Measurements from ENCODE around the gene SERPINC1.
A peak's percentile ranks its signal among the peaks of the same experiment; 100 is the strongest.
"Not testable (repeated sequence)": the region's sequence is repeated elsewhere in the genome, so short reads cannot be mapped to it uniquely, and the experiment has no call there.

The SERPINC1 gene

DNA sequence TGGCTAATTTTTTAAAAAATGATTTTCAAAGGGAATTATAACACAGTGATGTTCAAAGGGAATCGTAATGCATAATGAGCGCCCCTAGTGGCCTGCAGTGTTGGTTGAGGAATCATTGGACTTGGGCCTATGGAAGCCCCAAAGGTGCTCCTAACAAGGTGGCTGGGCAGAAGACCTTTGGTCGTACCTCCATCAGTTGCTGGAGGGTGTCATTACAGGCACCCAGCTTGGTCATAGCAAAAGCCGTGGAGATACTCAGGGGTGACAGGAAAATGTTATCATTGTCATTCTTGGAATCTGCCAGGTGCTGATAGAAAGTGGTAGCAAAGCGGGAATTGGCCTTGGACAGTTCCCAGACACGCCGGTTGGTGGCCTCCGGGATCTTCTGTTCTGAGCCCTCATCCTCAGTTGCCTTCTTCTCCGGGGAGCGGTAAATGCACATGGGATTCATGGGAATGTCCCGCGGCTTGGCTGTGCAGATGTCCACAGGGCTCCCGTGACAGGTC, 2.7 kb downstream of the SERPINC1 start:
- ATAC-seq (no peak), DNase-seq (no peak)
- H3K4me1 Mint-ChIP-seq = no peaks in the 10 kb centered on the region
- peaks cover 5% of the 10 kb centered on the region for H3K27me3 Mint-ChIP-seq
- no peak overlapping the region for H3K4me3 Mint-ChIP-seq
- no peaks in the 10 kb centered on the region for H3K9me3 Mint-ChIP-seq
- no peak overlapping the region for H3K27ac Mint-ChIP-seq

GRCh38 chr1:173913111-173913510, 4.0 kb downstream of the SERPINC1 start:
- no peaks in the 10 kb centered on the region for H3K4me1 Mint-ChIP-seq
- H3K9me3 Mint-ChIP-seq = no peaks in the 10 kb centered on the region
- no peak overlapping the region for H3K4me3 Mint-ChIP-seq
- peaks cover 5% of the 10 kb centered on the region for H3K27me3 Mint-ChIP-seq
- no peak for ATAC-seq
- no peak for DNase-seq
- no peak overlapping the region for H3K27ac Mint-ChIP-seq

- Mint-ChIP-seq H3K9me3 (peaks cover 0 to 7% of the 10 kb centered on the region in 2 donors), H3K4me3 (no peak overlapping the region), H3K27ac (no peak overlapping the region), H3K27me3 (no peaks in the 10 kb centered on the region), H3K4me1 (peaks cover 9% of the 10 kb centered on the region)
- DNase-seq (no peak), ATAC-seq (no peak)
Observed at GRCh38 chr1:173903827-173904531, 13.1 kb downstream of the SERPINC1 start.

DNA sequence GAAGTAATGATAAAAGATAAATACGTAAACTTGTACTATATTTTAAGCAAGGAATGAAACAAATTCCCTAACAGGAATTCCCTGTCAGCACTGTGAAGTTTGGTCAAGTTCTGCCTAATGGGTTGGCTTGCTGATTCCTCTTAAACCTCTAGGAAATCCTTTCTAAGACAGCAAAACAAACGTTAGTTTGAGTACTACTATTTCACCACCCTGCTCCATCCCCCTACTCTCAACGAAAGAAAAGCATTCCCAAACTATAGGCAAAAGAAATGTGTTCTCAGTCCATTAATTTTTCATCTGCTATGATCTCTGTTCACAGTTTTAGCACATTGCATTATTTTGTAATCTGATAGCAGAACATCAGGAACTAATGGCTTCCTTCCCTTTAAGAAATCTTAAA, 16.1 kb downstream of the SERPINC1 start:
- no peak for DNase-seq
- Mint-ChIP-seq H3K27ac (no peak overlapping the region), H3K4me3 (no peak overlapping the region), H3K9me3 (peaks cover 0 to 5% of the 10 kb centered on the region in 2 donors), H3K4me1 (peaks cover 9% of the 10 kb centered on the region), H3K27me3 (no peaks in the 10 kb centered on the region)
- ATAC-seq = no peak

DNA sequence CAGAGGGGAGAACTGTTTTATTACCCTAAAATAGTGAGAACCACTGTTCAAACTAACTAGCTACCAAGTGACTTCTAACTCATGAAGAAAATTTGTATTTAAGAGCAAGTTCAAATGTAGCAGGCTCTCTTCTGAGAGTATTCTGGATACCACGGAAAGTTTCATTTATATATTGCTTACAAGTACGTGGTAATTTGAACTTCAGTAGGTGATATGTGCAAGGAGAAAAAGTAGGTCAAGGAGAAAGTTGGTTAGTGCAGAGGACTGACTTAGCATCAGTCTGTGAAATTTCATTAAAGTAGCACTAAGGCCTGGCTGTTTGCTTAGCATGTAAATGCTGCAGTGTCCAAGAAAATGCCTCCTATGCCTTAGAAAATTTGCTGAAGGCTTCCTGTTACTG, 16.7 kb downstream of the SERPINC1 start:
- no peak overlapping the region for H3K27ac Mint-ChIP-seq
- no peaks in the 10 kb centered on the region for H3K9me3 Mint-ChIP-seq
- DNase-seq = no peak
- H3K4me3 Mint-ChIP-seq = no peak overlapping the region
- no peaks in the 10 kb centered on the region for H3K27me3 Mint-ChIP-seq
- H3K4me1 Mint-ChIP-seq = peaks cover 9% of the 10 kb centered on the region
- ATAC-seq = peak; percentile 39

DNA sequence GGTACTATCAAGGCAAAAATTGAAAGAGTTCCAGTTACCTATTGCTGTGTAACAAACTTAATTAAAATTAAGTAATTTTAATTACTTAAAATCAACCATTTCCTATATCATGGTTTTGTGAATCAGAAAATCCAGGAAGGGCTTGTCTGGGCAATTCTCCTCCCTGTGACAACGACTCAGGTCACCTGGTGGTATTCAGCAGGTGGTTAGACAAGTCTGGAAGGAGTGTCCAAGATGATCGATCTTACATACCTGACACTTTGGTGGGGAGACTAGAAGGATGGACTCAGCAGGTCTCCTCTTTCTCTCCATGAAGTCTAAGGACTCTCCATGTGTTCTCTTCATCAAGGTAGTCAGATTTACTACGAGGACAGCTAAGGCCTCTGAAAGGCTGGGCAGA, 22.9 kb downstream of the SERPINC1 start:
- Mint-ChIP-seq H3K27ac (no peak overlapping the region), H3K4me3 (no peak overlapping the region), H3K27me3 (no peaks in the 10 kb centered on the region), H3K9me3 (no peaks in the 10 kb centered on the region), H3K4me1 (no peaks in the 10 kb centered on the region)
- ATAC-seq = no peak
- DNase-seq = no peak

DNA sequence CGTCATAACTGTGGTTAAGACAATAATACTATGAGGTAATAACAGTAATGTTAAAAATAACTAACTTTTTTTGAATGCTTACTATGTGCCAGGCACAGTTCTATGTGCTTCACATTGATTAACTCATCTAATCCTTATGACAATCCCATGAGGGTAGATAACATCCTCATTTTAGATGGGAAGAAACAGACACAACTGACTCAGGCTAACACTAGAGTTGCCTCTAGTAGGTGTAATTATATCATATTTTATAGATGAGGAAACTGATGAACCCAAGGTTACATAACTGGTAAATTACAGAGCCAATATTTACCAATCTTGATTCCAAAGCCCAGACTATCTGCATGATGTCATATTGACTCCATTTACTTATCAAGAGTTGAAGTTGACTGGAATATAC, 23.5 kb downstream of the SERPINC1 start:
- ATAC-seq = no peak
- Mint-ChIP-seq H3K27ac (no peak overlapping the region), H3K4me3 (no peak overlapping the region)

DNA sequence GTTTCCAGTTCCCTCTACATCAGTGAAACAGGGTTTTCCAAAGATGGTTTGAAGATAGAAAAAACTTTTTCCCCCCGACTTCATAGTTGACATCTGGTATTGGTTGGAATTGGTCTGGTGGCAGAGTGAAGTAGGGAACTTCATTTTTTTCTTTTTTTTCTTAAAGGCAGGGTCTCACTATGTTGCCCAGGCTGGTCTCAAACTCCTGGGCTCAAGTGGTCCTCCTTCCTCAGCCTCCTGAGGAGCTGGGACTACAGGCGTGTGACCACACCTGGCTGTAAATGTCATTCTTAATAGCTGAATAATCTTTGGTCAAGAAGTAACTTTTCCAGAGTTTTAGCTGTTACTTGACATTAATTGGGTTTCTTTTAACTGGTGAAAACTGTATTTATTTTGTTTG, 27.2 kb downstream of the SERPINC1 start:
- H3K9me3 Mint-ChIP-seq = no peaks in the 10 kb centered on the region
- H3K27me3 Mint-ChIP-seq = no peaks in the 10 kb centered on the region
- H3K27ac Mint-ChIP-seq = no peak overlapping the region
- no peak overlapping the region for H3K4me3 Mint-ChIP-seq
- H3K4me1 Mint-ChIP-seq = peaks cover 23% of the 10 kb centered on the region
- DNase-seq = no peak
- ATAC-seq = no peak

More for the DNA sequence above, 23.5 kb downstream of the SERPINC1 start:
- Mint-ChIP-seq H3K9me3 (no peaks in the 10 kb centered on the region), H3K4me1 (no peaks in the 10 kb centered on the region), H3K27me3 (no peaks in the 10 kb centered on the region)
- no peak for DNase-seq

DNA sequence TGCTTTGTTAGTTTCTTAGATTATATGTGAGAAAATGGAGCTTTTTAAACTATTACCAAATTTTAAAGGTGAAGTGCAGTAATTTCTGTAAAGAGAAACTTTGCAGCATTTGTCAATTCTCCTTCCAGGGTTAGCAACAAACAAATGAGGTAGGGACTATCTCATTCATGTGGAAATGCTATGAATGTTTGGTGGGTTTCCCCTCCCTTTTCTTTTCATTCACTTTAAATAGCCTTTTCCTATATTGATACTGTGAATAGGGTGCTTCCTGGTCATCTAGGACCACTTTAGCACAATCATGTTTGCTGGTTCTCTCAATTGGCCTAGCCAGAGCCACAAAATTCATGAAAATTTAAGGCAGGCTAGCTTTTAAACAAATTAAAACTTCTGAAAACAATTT, 28.4 kb downstream of the SERPINC1 start:
- H3K27me3 Mint-ChIP-seq = no peaks in the 10 kb centered on the region
- no peaks in the 10 kb centered on the region for H3K9me3 Mint-ChIP-seq
- no peak overlapping the region for H3K27ac Mint-ChIP-seq
- no peak overlapping the region for H3K4me3 Mint-ChIP-seq
- DNase-seq = no peak
- H3K4me1 Mint-ChIP-seq = peaks cover 23% of the 10 kb centered on the region
- no peak for ATAC-seq

DNA sequence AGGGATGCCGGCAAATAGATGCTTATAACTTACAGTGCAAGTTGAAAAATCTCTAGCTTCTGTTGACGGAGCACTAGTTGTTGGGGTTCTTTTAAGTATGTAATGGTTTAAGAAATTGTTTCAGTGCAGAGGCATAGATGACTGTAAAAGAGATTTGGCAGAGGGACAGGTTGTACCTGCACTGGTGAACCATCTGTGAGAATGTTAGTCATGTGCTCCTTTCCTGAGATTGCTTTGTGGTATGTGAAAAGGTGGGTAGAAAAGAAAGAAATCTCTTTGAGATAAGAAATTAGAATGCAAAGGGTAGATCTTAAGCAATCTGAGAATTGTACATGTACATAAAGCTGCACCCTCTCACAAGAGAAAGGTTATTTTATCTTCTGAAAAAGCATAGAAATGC, 29.5 kb downstream of the SERPINC1 start:
- no peak for DNase-seq
- ATAC-seq = no peak
- peaks cover 23% of the 10 kb centered on the region for H3K4me1 Mint-ChIP-seq
- no peaks in the 10 kb centered on the region for H3K9me3 Mint-ChIP-seq
- no peak overlapping the region for H3K27ac Mint-ChIP-seq
- no peaks in the 10 kb centered on the region for H3K27me3 Mint-ChIP-seq
- no peak overlapping the region for H3K4me3 Mint-ChIP-seq

- H3K27ac Mint-ChIP-seq = no peak overlapping the region
- no peak for ATAC-seq
- DNase-seq = no peak
Observed at GRCh38 chr1:173886746-173887611, 30.1 kb downstream of the SERPINC1 start.

DNA sequence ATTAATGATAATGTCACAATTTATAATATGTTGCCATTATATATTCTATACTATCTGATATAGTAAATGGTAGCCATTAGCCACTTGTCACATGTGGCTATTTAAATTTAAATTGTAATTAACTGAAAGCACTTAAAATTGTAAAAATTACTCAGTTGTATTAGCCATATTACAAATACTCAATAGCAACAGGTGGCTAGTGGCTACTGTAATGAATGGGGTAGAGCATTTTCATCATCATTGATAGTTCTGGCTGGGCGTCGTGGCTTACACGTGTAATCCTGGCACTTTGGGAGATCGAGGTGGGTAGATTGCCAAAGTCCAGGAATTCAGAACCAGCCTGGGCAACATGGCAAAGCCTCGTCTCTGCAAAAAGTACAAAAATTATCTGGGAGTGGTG, 32.4 kb downstream of the SERPINC1 start:
- H3K4me3 Mint-ChIP-seq = no peak overlapping the region
- no peak for ATAC-seq
- H3K4me1 Mint-ChIP-seq = peaks cover 23% of the 10 kb centered on the region
- peak overlapping the region; percentile 46 to 67 for H3K27ac Mint-ChIP-seq
- no peak for DNase-seq
- no peaks in the 10 kb centered on the region for H3K27me3 Mint-ChIP-seq
- H3K9me3 Mint-ChIP-seq = no peaks in the 10 kb centered on the region

More at GRCh38 chr1:173886746-173887611, 30.1 kb downstream of the SERPINC1 start:
- Mint-ChIP-seq H3K27me3 (no peaks in the 10 kb centered on the region), H3K4me1 (peaks cover 23% of the 10 kb centered on the region), H3K4me3 (no peak overlapping the region), H3K9me3 (no peaks in the 10 kb centered on the region)

- not testable (repeated sequence) for H3K27me3 Mint-ChIP-seq, H3K9me3 Mint-ChIP-seq, H3K4me1 Mint-ChIP-seq, H3K4me3 Mint-ChIP-seq, DNase-seq, ATAC-seq, H3K27ac Mint-ChIP-seq
Observed at GRCh38 chr1:173881117-173881516, 36.0 kb downstream of the SERPINC1 start.

DNA sequence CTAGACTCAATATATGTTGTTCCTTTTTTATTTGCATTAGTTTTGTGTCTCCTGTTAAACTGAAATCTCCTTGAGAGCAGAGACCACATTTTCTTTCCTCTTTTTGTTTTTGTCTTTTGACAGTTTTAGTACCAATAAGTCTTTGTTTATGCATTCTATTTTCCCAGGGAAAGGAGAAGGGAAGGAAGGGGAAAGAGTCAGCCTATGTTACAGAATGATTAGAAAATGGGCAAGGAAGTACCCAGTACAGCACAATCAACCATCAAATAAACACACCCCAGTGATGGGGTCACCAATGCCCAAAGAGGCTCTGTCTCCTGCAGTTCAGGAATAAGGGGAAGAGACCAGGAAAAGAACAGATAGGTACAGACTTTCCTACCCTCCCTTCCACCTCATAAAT, 38.9 kb downstream of the SERPINC1 start:
- no peaks in the 10 kb centered on the region for H3K9me3 Mint-ChIP-seq
- H3K27ac Mint-ChIP-seq = no peak overlapping the region
- peaks cover 4% of the 10 kb centered on the region for H3K4me1 Mint-ChIP-seq
- ATAC-seq (no peak), DNase-seq (no peak)
- no peaks in the 10 kb centered on the region for H3K27me3 Mint-ChIP-seq
- H3K4me3 Mint-ChIP-seq = no peak overlapping the region

DNA sequence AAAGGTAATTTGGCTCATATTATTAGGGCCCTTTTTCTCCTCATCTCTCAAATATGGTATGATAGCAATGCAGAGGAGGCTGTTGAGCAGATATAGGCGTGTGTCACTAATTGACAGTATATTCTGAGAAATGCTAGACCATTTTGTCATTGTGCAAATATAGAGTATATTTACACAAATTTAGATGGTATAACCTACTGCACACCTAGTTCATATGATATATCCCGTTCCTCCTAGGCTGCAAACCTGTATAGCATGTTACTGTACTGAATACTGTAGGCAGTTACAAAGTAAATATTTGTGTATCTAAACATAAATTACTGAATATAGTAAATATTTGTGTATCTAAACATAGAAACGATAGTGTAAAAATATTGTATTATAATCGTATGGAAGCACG, 40.4 kb downstream of the SERPINC1 start:
- Mint-ChIP-seq H3K4me3 (no peak overlapping the region), H3K4me1 (peaks cover 15% of the 10 kb centered on the region), H3K27ac (no peak overlapping the region), H3K27me3 (no peaks in the 10 kb centered on the region), H3K9me3 (no peaks in the 10 kb centered on the region)
- DNase-seq (no peak), ATAC-seq (no peak)

DNA sequence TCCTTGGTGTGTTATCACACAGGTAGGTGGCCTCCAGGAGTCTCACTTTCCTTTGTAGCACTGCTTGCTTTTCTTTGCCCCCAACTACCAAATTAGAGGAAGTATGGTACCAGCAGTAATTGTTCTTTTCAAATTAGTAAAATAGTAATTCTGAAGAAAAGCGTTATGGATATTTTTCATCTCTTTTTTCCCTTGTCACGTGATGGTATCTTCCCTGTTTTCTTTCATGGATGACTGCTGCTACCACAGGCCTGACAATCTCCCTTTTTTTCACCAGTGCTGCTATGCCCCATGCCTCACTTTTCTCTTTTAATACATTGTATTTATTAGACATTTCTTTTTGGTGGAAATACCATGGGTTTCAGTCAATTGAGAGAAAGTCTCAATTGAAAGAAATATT, 45.6 kb downstream of the SERPINC1 start:
- Mint-ChIP-seq H3K27ac (no peak overlapping the region), H3K9me3 (no peaks in the 10 kb centered on the region), H3K4me3 (peak overlapping the region in 1 of 2 donors; percentile 4), H3K27me3 (no peaks in the 10 kb centered on the region), H3K4me1 (peaks cover 36% of the 10 kb centered on the region)
- ATAC-seq (no peak), DNase-seq (no peak)
